ENCODE results near the gene ADAMTS15. TPM values are rescaled to one million over a fixed set of nuclear protein-coding genes. Genes with fewer than 3 reads are reported as not detected.

Gene ADAMTS15
- total and polyA plus RNA-seq, 2 experiments from 2014 or later: 2.2 to 12.9 TPM

GRCh38 chr11:130427581-130428315, 20.7 kb upstream of the ADAMTS15 start:
- Histone ChIP-seq H3K4me3 (peak overlapping the region; percentile 28), H3K27ac (no peak overlapping the region), H3K9me3 (ENCODE audit: low read depth) (no peaks in the 10 kb centered on the region), H3K4me1 (ENCODE audit: low read depth) (peaks cover 11% of the 10 kb centered on the region), H3K27me3 (peaks cover 45% of the 10 kb centered on the region), H3K36me3 (no peaks in the 10 kb centered on the region)
- DNase-seq (ENCODE audit: low read depth in 1 of 2, low spot score in 1 of 2): peak in 1 of 2 donors; percentile 51
- peak; percentile 10 for TF ChIP-seq CTCF (IDR thresholded peaks at IDR 0.05; ENCODE audit: low read depth, low read length)

- no peak for TF ChIP-seq CTCF (IDR thresholded peaks at IDR 0.05; ENCODE audit: low read depth, low read length)
- Histone ChIP-seq H3K9me3 (ENCODE audit: low read depth) (no peaks in the 10 kb centered on the region), H3K36me3 (no peaks in the 10 kb centered on the region), H3K27ac (no peak within 1 kb of the TSS), H3K27me3 (peaks cover 45% of the 10 kb centered on the region), H3K4me3 (peak within 1 kb of the TSS; percentile 28), H3K4me1 (ENCODE audit: low read depth) (peaks cover 8% of the 10 kb centered on the region)
- DNase-seq (ENCODE audit: low read depth in 1 of 2, low spot score in 1 of 2): peak in 1 of 2 donors; percentile 61
Measured at GRCh38 chr11:130428316-130429119, 19.9 kb upstream of the ADAMTS15 start, which contains the start of gene ADAMTS8. ADAMTS8 (minus strand) TSS chr11:130428609; CDS start chr11:130428286, 323 bp downstream.

- Histone ChIP-seq H3K27ac (no peak overlapping the region), H3K4me1 (ENCODE audit: low read depth) (peaks cover 2% of the 10 kb centered on the region), H3K27me3 (peaks cover 45% of the 10 kb centered on the region), H3K4me3 (no peak overlapping the region), H3K9me3 (ENCODE audit: low read depth) (no peaks in the 10 kb centered on the region), H3K36me3 (no peaks in the 10 kb centered on the region)
- DNase-seq (ENCODE audit: low read depth in 1 of 2, low spot score in 1 of 2): no peak
- no peak for TF ChIP-seq CTCF (IDR thresholded peaks at IDR 0.05; ENCODE audit: low read depth, low read length)
Measured at GRCh38 chr11:130429120-130429681, 19.2 kb upstream of the ADAMTS15 start.

GRCh38 chr11:130429983-130430382, 18.5 kb upstream of the ADAMTS15 start:
- Histone ChIP-seq H3K4me3 (no peak overlapping the region), H3K9me3 (ENCODE audit: low read depth) (no peaks in the 10 kb centered on the region), H3K4me1 (ENCODE audit: low read depth) (no peaks in the 10 kb centered on the region), H3K27ac (no peak overlapping the region), H3K36me3 (no peaks in the 10 kb centered on the region), H3K27me3 (peaks cover 45% of the 10 kb centered on the region)
- no peak for TF ChIP-seq CTCF (IDR thresholded peaks at IDR 0.05; ENCODE audit: low read depth, low read length)
- DNase-seq (ENCODE audit: low read depth in 1 of 2, low spot score in 1 of 2): no peak

GRCh38 chr11:130431331-130431773, 17.1 kb upstream of the ADAMTS15 start:
- Histone ChIP-seq H3K9me3 (ENCODE audit: low read depth) (no peaks in the 10 kb centered on the region), H3K27me3 (peaks cover 42% of the 10 kb centered on the region), H3K4me1 (ENCODE audit: low read depth) (peaks cover 5% of the 10 kb centered on the region), H3K27ac (no peak overlapping the region), H3K36me3 (no peaks in the 10 kb centered on the region), H3K4me3 (no peak overlapping the region)
- peak; percentile 78 to 87 for DNase-seq (ENCODE audit: low read depth in 1 of 2, low spot score in 1 of 2)
- TF ChIP-seq CTCF (IDR thresholded peaks at IDR 0.05; ENCODE audit: low read depth, low read length): peak; percentile 68
